ENCODE measurements around the gene RBP3.

RBP3 gene

GRCh38 chr10:47401874-47402640, 53.9 kb downstream of the RBP3 start:
- no peak for TF ChIP-seq GABPA (IDR thresholded peaks at IDR 0.05; ENCODE audit: low read depth)
- TF ChIP-seq, protein P1, sequence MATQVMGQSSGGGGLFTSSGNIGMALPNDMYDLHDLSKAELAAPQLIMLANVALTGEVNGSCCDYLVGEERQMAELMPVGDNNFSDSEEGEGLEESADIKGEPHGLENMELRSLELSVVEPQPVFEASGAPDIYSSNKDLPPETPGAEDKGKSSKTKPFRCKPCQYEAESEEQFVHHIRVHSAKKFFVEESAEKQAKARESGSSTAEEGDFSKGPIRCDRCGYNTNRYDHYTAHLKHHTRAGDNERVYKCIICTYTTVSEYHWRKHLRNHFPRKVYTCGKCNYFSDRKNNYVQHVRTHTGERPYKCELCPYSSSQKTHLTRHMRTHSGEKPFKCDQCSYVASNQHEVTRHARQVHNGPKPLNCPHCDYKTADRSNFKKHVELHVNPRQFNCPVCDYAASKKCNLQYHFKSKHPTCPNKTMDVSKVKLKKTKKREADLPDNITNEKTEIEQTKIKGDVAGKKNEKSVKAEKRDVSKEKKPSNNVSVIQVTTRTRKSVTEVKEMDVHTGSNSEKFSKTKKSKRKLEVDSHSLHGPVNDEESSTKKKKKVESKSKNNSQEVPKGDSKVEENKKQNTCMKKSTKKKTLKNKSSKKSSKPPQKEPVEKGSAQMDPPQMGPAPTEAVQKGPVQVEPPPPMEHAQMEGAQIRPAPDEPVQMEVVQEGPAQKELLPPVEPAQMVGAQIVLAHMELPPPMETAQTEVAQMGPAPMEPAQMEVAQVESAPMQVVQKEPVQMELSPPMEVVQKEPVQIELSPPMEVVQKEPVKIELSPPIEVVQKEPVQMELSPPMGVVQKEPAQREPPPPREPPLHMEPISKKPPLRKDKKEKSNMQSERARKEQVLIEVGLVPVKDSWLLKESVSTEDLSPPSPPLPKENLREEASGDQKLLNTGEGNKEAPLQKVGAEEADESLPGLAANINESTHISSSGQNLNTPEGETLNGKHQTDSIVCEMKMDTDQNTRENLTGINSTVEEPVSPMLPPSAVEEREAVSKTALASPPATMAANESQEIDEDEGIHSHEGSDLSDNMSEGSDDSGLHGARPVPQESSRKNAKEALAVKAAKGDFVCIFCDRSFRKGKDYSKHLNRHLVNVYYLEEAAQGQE (IDR thresholded peaks at IDR 0.05; ENCODE audit: insufficient replicate concordance, low read depth) = no peak
- TF ChIP-seq POLR2AphosphoS5 (IDR thresholded peaks at IDR 0.05; ENCODE audit: low read depth) = no peak
- no peak for TF ChIP-seq CTCF (IDR thresholded peaks at IDR 0.05; ENCODE audit: insufficient read depth, low read length)
- TF ChIP-seq SPI1 (IDR thresholded peaks at IDR 0.05; ENCODE audit: borderline replicate concordance, low read depth) = no peak
- Histone ChIP-seq H3K27me3 (ENCODE audit: insufficient read depth, poor library complexity, severe bottlenecking) (no peaks in the 10 kb centered on the region), H3K27ac (replicated peaks) (no peak overlapping the region), H3K4me3 (replicated peaks; ENCODE audit: insufficient read depth, low read length) (no peak overlapping the region)
- no peak for DNase-seq (ENCODE audit: low read depth in 1 of 2, low spot score in 1 of 2)

GRCh38 chr10:47402641-47403301, 54.6 kb downstream of the RBP3 start:
- TF ChIP-seq, protein P1 (IDR thresholded peaks at IDR 0.05; ENCODE audit: insufficient replicate concordance, low read depth) = no peak
- TF ChIP-seq GABPA (IDR thresholded peaks at IDR 0.05; ENCODE audit: low read depth) (no peak), POLR2AphosphoS5 (IDR thresholded peaks at IDR 0.05; ENCODE audit: low read depth) (no peak), CTCF (IDR thresholded peaks at IDR 0.05; ENCODE audit: insufficient read depth, low read length) (no peak), SPI1 (IDR thresholded peaks at IDR 0.05; ENCODE audit: borderline replicate concordance, low read depth) (no peak)
- no peak overlapping the region for H3K27ac ChIP-seq (replicated peaks)
- H3K4me3 ChIP-seq (replicated peaks; ENCODE audit: insufficient read depth, low read length) = no peak overlapping the region
- no peak for DNase-seq (ENCODE audit: low read depth in 1 of 2, low spot score in 1 of 2)
- H3K27me3 ChIP-seq (ENCODE audit: insufficient read depth, poor library complexity, severe bottlenecking) = no peaks in the 10 kb centered on the region

GRCh38 chr10:47403446-47404318, 55.5 kb downstream of the RBP3 start:
- H3K4me3 ChIP-seq (replicated peaks; ENCODE audit: insufficient read depth, low read length) = no peak overlapping the region
- no peaks in the 10 kb centered on the region for H3K27me3 ChIP-seq (ENCODE audit: insufficient read depth, poor library complexity, severe bottlenecking)
- no peak for DNase-seq (ENCODE audit: low read depth in 1 of 2, low spot score in 1 of 2)
- TF ChIP-seq, protein P1 (IDR thresholded peaks at IDR 0.05; ENCODE audit: insufficient replicate concordance, low read depth) = no peak
- TF ChIP-seq GABPA (IDR thresholded peaks at IDR 0.05; ENCODE audit: low read depth) = no peak
- TF ChIP-seq SPI1 (IDR thresholded peaks at IDR 0.05; ENCODE audit: borderline replicate concordance, low read depth) = no peak
- no peak overlapping the region for H3K27ac ChIP-seq (replicated peaks)
